ENCODE measurements around the gene AKR1C2.
"Not testable (repeated sequence)": the region's sequence is repeated elsewhere in the genome, so short reads cannot be mapped to it uniquely, and the experiment has no call there.

AKR1C2 gene

DNA sequence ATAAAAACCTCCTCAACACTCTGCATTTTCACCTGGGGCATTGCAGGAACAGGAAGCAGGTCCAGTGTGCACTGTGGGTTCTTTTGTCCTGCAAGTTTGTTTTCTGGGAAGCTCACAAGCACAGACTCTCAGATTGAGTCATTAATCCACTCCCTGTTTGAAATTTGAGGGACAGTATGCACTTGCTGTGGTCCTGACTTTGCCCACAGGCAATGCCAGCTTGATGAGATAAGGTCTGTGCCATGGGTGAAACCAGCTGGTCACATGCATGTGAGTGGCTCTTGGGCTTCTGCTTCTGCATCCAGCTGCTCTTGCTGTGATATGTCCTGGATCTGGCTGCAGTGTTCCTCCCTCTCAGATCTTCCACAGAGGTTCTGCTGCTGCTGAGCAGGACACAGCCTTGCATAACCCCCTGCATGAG lies 21.8 kb upstream of the AKR1C2 start:
- not testable (repeated sequence) for DNase-seq (ENCODE audit: low read depth in 3 of 3)

- DNase-seq (ENCODE audit: low read depth in 3 of 3) = no peak
These were observed 19.6 kb upstream of the AKR1C2 start for GRCh38 chr10:5023177-5023805.

GRCh38 chr10:5021624-5022290 lies 18.1 kb upstream of the AKR1C2 start:
- not testable (repeated sequence) for DNase-seq (ENCODE audit: low read depth in 3 of 3)

- DNase-seq (ENCODE audit: low read depth in 3 of 3) = not testable (repeated sequence)
These were observed 16.3 kb upstream of the AKR1C2 start for GRCh38 chr10:5019770-5020612.

DNA sequence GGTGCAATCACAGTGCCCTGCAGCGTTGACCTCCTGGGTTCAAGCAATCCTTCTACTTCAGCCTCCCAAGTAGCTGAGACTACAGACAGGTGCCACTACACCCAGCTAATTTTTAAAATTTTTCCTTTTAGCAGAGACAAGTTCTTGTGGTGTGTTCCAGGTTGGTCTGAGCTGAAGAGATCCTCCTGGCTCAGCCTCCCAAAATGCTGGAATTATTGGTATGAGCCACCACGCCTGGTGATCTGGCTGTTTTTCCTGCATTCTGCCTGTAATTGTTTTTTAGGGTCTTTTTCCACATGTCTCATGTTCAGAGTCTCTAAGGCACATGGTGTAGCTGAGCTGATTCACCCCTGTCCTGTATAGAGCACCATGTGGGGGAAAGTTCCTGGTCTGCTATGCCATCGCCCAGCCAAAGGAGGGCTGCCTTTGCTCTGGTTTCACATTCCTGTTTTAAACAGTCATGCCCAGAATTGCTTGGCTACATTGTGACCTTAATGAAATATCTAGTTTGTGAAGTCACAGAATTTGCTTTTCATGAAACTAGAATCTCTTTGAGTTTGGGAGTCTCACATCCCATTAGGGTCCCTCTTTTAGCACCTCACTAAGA lies 15.1 kb upstream of the AKR1C2 start:
- DNase-seq (ENCODE audit: low read depth in 3 of 3) = not testable (repeated sequence)

- DNase-seq (ENCODE audit: low read depth in 3 of 3) = no peak
These were observed 14.5 kb upstream of the AKR1C2 start for GRCh38 chr10:5018134-5018533.

GRCh38 chr10:5014936-5015335 lies 11.3 kb upstream of the AKR1C2 start:
- DNase-seq (ENCODE audit: low read depth in 3 of 3) = no peak

- DNase-seq (ENCODE audit: low read depth in 3 of 3) = not testable (repeated sequence)
These were observed 10.7 kb upstream of the AKR1C2 start for GRCh38 chr10:5014200-5014910.

GRCh38 chr10:5013385-5013784 lies 9.7 kb upstream of the AKR1C2 start:
- DNase-seq (ENCODE audit: low read depth in 3 of 3) = no peak

GRCh38 chr10:5012595-5012994 lies 8.9 kb upstream of the AKR1C2 start:
- no peak for DNase-seq (ENCODE audit: low read depth in 3 of 3)

DNA sequence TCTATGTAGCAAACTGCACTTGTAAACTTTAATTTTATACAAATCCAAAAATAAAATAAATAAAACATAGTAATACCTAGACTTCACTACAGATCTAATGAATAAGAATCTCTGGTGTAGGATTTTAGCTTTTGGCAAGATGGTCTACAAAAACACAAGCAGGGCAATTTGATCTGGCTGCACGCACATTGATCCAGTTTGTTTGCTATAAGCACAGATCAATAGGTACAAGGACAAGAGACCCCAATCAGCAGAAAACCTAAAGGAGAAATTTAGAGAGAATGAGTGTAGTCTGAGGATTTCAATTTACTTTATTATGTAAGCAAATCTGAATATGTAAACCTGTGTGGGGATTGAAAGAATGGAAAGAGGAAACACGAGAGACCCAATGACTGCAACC lies 7.7 kb upstream of the AKR1C2 start:
- not testable (repeated sequence) for DNase-seq (ENCODE audit: low read depth in 3 of 3)

- not testable (repeated sequence) for DNase-seq (ENCODE audit: low read depth in 3 of 3)
These were observed 6.4 kb upstream of the AKR1C2 start for GRCh38 chr10:5010043-5010442.

GRCh38 chr10:5008857-5009548 lies 5.3 kb upstream of the AKR1C2 start:
- not testable (repeated sequence) for DNase-seq (ENCODE audit: low read depth in 3 of 3)

- DNase-seq (ENCODE audit: low read depth in 3 of 3) = not testable (repeated sequence)
These were observed 844 bp upstream of the AKR1C2 start for GRCh38 chr10:5004501-5004900.

GRCh38 chr10:5004030-5004385 lies 351 bp upstream of the AKR1C2 start:
- not testable (repeated sequence) for DNase-seq (ENCODE audit: low read depth in 3 of 3)

DNA sequence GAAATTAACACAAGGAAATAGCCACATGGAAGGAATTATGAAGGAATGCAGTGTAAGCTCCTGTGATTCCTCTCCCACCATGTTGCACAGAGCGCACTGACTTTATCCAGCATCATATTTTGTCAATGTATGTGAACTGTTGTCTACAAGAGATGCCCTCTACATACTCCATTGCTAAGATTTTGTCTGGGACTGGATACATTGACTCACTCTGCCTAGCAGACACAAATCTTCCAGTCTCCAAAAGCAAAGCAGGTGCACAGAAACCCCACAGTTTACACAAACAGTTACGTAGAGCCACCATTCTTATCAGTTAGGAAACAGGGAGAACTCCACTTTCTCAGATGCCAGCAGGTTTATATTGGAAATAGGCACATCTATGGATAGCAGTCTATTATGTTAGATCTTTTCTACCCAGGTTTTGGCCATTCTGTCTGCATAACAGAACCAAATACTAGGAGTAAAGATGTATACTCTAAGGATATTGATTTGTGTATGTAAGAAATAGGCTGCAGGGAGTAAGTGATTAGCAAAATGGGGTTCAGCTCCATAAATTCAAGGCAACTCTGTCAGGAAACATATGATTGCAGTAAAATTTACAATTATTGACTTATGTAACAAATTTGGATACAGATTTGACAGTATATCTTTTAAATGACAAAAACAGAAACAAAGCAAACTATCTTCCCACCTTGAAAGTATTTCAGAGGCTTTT lies 1.5 kb downstream of the AKR1C2 start:
- no peak for DNase-seq (ENCODE audit: low read depth in 3 of 3)

DNA sequence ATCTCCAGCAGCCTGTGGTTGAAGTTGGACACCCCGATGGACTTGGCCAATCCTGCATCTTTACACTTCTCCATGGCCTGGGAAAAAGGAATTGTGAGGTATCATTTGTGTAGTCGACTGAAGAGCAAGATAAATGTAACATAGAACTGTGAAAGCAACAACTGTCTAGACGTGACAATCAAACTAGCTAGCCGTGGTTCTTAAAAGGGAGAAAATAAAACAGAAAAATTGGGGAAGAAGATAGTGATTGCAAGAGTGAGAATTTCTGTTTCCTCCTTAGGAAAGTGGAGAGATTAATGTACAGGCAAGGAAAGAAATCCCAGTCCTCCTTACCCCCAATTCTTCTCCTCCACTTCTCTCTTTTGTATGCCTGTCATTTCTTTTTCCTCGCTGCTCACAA lies 5.0 kb downstream of the AKR1C2 start:
- DNase-seq (ENCODE audit: low read depth in 3 of 3) = no peak

- not testable (repeated sequence) for DNase-seq (ENCODE audit: low read depth in 3 of 3)
These were observed 9.4 kb downstream of the AKR1C2 start for GRCh38 chr10:4994260-4994659.

DNA sequence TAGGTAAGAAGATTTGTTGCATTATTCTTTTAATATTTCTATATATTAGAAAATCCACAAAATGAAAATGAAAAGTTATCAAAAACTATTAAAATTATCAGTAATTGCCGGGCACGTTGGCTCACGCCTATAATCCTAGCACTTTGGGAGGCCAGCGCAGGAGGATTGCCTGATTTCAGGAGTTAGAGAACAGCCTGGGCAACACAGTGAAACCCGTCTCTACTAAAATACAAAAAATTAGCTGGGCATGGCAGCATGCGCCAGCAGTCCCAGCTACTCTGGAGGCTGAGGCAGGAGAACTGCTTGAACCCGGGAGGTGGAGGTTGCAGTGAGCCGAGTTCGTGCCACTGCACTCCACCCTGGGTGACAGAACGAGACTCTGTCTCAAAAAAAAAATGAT lies 11.1 kb downstream of the AKR1C2 start:
- not testable (repeated sequence) for DNase-seq (ENCODE audit: low read depth in 3 of 3)

GRCh38 chr10:4991463-4991862 lies 12.2 kb downstream of the AKR1C2 start:
- not testable (repeated sequence) for DNase-seq (ENCODE audit: low read depth in 3 of 3)

Data from stimulated activated CD4-positive, alpha-beta T cell treated with anti-CD3 and anti-CD28 coated beads, TNF-alpha, amount 100 ng/mL, for 48 hours (primary cell).